Heart left ventricle (tissue), 13 donors: ENCODE data around the gene EHF.

Source experiments
- CTCF ChIP-seq, 12 donors: fragments of 200-600 bp; sonication (generic) in 4 of 12; IDR thresholded peaks; one replicate each; pipeline versions ENCODE4 v1.5.0 to v1.8.0; 2018 to 2022; ENCODE audit warnings: antibody characterized with exemption in 12 of 12, mild to moderate bottlenecking in 5 of 12
- POLR2A ChIP-seq, 2 donors: fragments of 450-650 bp; IDR thresholded peaks; one replicate each; pipeline ENCODE4 v1.6.1; 2017; ENCODE audit warnings: antibody characterized with exemption in 2 of 2, mild to moderate bottlenecking in 2 of 2, moderate library complexity in 2 of 2
- donor health status: ischemic (EF 13 %, LVEDD 7.1; RV severe dilation, severe dysfunction).
- donor health status: DM: no; HTN: yes; CAD: no.
- donor health status: DM: no; HTN: no; CAD: no.
- donor health status: ischemic (EF 25% LVEDD 6.9; RV normal size, moderate dysfunction).
- donor health status: ischemic (EF 25% LVEDD 5.7; RV mildly dilated, moderate dysfunction).
- donor health status: ischemic (EF 35%, LVEDD 5.7; RV mildly dilated, moderate dysfunction).
- donor health status: nonischemic (EF 11% LVEDD 7.7; RV severe dilation, severe dysfunction).
- donor health status: DM: yes; HTN: yes; CAD: no.
- donor health status: PGD.
- donor health status: ischemic (EF 29% LVEDD 5.4; RV normal size, mild dysfunction).
- donor health status: nonischemic (EF 23%, LVEDD 6.1; RV moderate dilation, normal function).

GRCh38 chr11:34575671-34576070, 45.2 kb upstream of the EHF start:
- TF ChIP-seq CTCF (IDR thresholded peaks at IDR 0.05) (no peak), POLR2A (IDR thresholded peaks at IDR 0.05) (no peak)
